ENCODE data around the gene KCNMB2.

- TF ChIP-seq, protein P1, sequence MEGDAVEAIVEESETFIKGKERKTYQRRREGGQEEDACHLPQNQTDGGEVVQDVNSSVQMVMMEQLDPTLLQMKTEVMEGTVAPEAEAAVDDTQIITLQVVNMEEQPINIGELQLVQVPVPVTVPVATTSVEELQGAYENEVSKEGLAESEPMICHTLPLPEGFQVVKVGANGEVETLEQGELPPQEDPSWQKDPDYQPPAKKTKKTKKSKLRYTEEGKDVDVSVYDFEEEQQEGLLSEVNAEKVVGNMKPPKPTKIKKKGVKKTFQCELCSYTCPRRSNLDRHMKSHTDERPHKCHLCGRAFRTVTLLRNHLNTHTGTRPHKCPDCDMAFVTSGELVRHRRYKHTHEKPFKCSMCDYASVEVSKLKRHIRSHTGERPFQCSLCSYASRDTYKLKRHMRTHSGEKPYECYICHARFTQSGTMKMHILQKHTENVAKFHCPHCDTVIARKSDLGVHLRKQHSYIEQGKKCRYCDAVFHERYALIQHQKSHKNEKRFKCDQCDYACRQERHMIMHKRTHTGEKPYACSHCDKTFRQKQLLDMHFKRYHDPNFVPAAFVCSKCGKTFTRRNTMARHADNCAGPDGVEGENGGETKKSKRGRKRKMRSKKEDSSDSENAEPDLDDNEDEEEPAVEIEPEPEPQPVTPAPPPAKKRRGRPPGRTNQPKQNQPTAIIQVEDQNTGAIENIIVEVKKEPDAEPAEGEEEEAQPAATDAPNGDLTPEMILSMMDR (IDR thresholded peaks at IDR 0.05; ENCODE audit: poor library complexity), result no peak
- no peak for TF ChIP-seq EZH2 (IDR thresholded peaks at IDR 0.05; ENCODE audit: borderline replicate concordance)
These were observed 266.0 kb downstream of the KCNMB2 start for GRCh38 chr3:178802259-178802658.

All from hepatocyte (in vitro differentiated cells).